CD14-positive monocyte (primary cell): ENCODE measurements around the gene FBN2. TPM values are rescaled to one million over a fixed set of nuclear protein-coding genes. Genes with fewer than 3 reads are reported as not detected.

Source experiments
- DNase-seq, 3 donors: peaks; one replicate each; pipeline ENCODE4 v3.0.0-alpha.2; 2011 to 2022
- H2AFZ ChIP-seq: 2 replicates; pipeline ENCODE4 v1.6.0; 2012; ENCODE audit warnings: mild to moderate bottlenecking, low read depth, low read length, inconsistent platforms; ENCODE audit not compliant: insufficient read depth, poor library complexity, severe bottlenecking
- H3K27ac ChIP-seq, 2 donors: 1 replicate in 1 of 2; 2 replicates in 1 of 2; pipeline ENCODE4 v1.5.1; 2012 to 2013; ENCODE audit warnings: low read length in 2 of 2, control low read depth in 1 of 2, inconsistent platforms in 1 of 2, low read depth in 1 of 2, mild to moderate bottlenecking in 1 of 2
- H3K27me3 ChIP-seq, 2 donors: one replicate each; pipeline versions ENCODE4 v1.6.0 to v1.6.1; 2011 to 2013; ENCODE audit warnings: low read length in 2 of 2; ENCODE audit not compliant: control insufficient read depth in 2 of 2, insufficient read depth in 2 of 2
- H3K36me3 ChIP-seq, 2 donors: replicated peaks in 1 of 2; 1 replicate in 1 of 2; 2 replicates in 1 of 2; pipeline versions ENCODE4 v1.5.1 to v1.6.1; 2012 to 2013; ENCODE audit warnings: low read length in 2 of 2, control low read depth in 1 of 2, inconsistent platforms in 1 of 2, mild to moderate bottlenecking in 1 of 2; ENCODE audit not compliant: insufficient read depth in 2 of 2, control insufficient read depth in 1 of 2
- H3K4me1 ChIP-seq, 2 donors: 1 replicate in 1 of 2; 2 replicates in 1 of 2; pipeline versions ENCODE4 v1.5.1 to v1.6.1; 2012 to 2013; ENCODE audit warnings: low read length in 2 of 2, control low read depth in 1 of 2, inconsistent platforms in 1 of 2, mild to moderate bottlenecking in 1 of 2, moderate library complexity in 1 of 2; ENCODE audit not compliant: insufficient read depth in 2 of 2, control insufficient read depth in 1 of 2
- H3K4me2 ChIP-seq: replicated peaks from 2 replicates; pipeline ENCODE3; 2012; ENCODE audit warnings: low read length, moderate library complexity, mild to moderate bottlenecking; ENCODE audit not compliant: poor library complexity, severe bottlenecking; ENCODE audit errors: extremely low read depth
- H3K4me3 ChIP-seq, 3 experiments: fragments of 200-600 bp in 1 of 3; sonication (generic) in 1 of 3; replicated peaks in 1 of 3; 1 replicate in 2 of 3; 2 replicates in 1 of 3; pipeline ENCODE4 v1.5.1; 2011 to 2013; ENCODE audit warnings: low read length in 3 of 3, mild to moderate bottlenecking in 3 of 3, control low read depth in 2 of 3, low read depth in 2 of 3, inconsistent platforms in 1 of 3, moderate library complexity in 1 of 3
- H3K79me2 ChIP-seq: 2 replicates; pipeline ENCODE4 v1.6.0; 2012; ENCODE audit warnings: mild to moderate bottlenecking, control low read depth, inconsistent platforms, low read length, moderate library complexity; ENCODE audit not compliant: insufficient read depth
- H3K9ac ChIP-seq: 2 replicates; pipeline ENCODE4 v1.6.0; 2017; ENCODE audit warnings: low read length, mild to moderate bottlenecking; ENCODE audit not compliant: insufficient read depth, poor library complexity, severe bottlenecking
- H3K9me3 ChIP-seq, 2 donors: replicated peaks in 1 of 2; 1 replicate in 1 of 2; 2 replicates in 1 of 2; pipeline versions ENCODE4 v1.5.1 to v1.6.1; 2012 to 2013; ENCODE audit warnings: low read length in 2 of 2, control low read depth in 1 of 2; ENCODE audit not compliant: control insufficient read depth in 1 of 2, insufficient read depth in 1 of 2
- H4K20me1 ChIP-seq: 2 replicates; pipeline ENCODE4 v1.6.0; 2012; ENCODE audit warnings: mild to moderate bottlenecking, low read length, control low read depth, moderate library complexity; ENCODE audit not compliant: insufficient read depth
- H3K27ac Mint-ChIP-seq, 7 donors: one replicate each; pipeline ENCODE4 v1.8.0; 2020; ENCODE audit warnings: mild to moderate bottlenecking in 7 of 7, mixed read lengths in 7 of 7, moderate library complexity in 6 of 7, inconsistent platforms in 2 of 7
- H3K27me3 Mint-ChIP-seq, 3 donors: one replicate each; pipeline ENCODE4 v1.8.0; 2021 to 2022; ENCODE audit warnings: low read depth in 3 of 3, mild to moderate bottlenecking in 3 of 3, mixed read lengths in 3 of 3, moderate library complexity in 3 of 3, inconsistent platforms in 1 of 3
- H3K36me3 Mint-ChIP-seq, 2 donors: one replicate each; pipeline ENCODE4 v1.8.0; 2020; ENCODE audit warnings: mixed read lengths in 2 of 2, inconsistent platforms in 1 of 2, mild to moderate bottlenecking in 1 of 2
- H3K4me1 Mint-ChIP-seq: one replicate; pipeline ENCODE4 v1.8.0; 2020; ENCODE audit warnings: mild to moderate bottlenecking, mixed read lengths
- H3K4me3 Mint-ChIP-seq, 2 donors: one replicate each; pipeline ENCODE4 v1.8.0; 2020; ENCODE audit warnings: mild to moderate bottlenecking in 2 of 2, mixed read lengths in 2 of 2, moderate library complexity in 1 of 2
- H3K9me3 Mint-ChIP-seq, 7 donors: one replicate each; pipeline ENCODE4 v1.8.0; 2020 to 2022; ENCODE audit warnings: mixed read lengths in 7 of 7, mild to moderate bottlenecking in 6 of 7, moderate library complexity in 6 of 7, inconsistent platforms in 2 of 7
- WGBS: methylation state at CpG from one replicate; pipeline ENCODE4 v1.1.5; 2013; ENCODE audit warnings: missing lambda C conversion rate; ENCODE audit not compliant: insufficient coverage; 5-methylcytosine and 5-hydroxymethylcytosine counted together
- intact Hi-C, 2 donors: fragments of 100-400 bp; cut with micrococcal nuclease; formaldehyde crosslinking; loops; one replicate each; pipeline versions ENCODE4 v1.15.0 to v1.15.1; 2023
- polyA plus RNA-seq, 3 donors: library from polyadenylated mRNA; depleted of rRNA in 1 of 3; unstranded in 2 of 3; stranded (reverse) in 1 of 3; fragments of 300-500 nt in 2 of 3; fragments of >200 nt in 1 of 3; fragmentation: Illumina TruSeq in 2 of 3; gene quantifications; 1 replicate in 2 of 3; 2 replicates in 1 of 3; pipeline ENCODE4 v1.2.3, GENCODE V29; 2012 to 2021
- TF ChIP-seq, protein P1 (sequence below): fragments of 200-600 bp; IDR thresholded peaks from one replicate; pipeline ENCODE4 v1.8.0; 2022; ENCODE audit warnings: antibody characterized with exemption, mild to moderate bottlenecking

FBN2 gene
- polyA plus RNA-seq, 3 donors: 0.85 to 19.3 (median 4.2) TPM

DNA sequence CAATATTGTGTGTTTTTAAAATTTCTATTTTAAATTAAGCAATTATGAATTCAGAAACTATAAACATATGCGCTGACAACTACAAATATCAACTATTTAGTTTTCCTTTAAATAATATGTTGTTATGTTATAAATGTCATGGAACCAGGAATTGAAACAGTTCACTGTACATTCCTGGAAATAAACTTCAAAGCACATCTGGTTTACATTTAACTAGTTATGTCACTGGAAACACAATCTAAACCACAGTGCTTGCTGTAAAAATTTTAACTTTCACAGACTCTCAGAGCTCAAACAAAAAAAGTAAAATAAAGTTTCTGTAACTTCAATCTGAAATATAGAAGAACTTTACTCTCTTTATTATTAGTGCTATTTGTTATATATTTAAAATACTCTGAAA, 179.2 kb downstream of the FBN2 start:
- H3K79me2 ChIP-seq: no peaks in the 10 kb centered on the region
- no peaks in the 10 kb centered on the region for H3K4me1 Mint-ChIP-seq
- no peaks in the 10 kb centered on the region for H3K9me3 Mint-ChIP-seq
- H3K4me1 ChIP-seq: no peaks in the 10 kb centered on the region
- peaks cover 17 to 88% of the 10 kb centered on the region in 2 donors for H3K36me3 ChIP-seq
- intact Hi-C loops: no loop called here
- no peak overlapping the region for H2AFZ ChIP-seq
- no CpG with 5 or more reads among the region's 1 CpG for WGBS
- no peaks in the 10 kb centered on the region for H4K20me1 ChIP-seq
- no peak overlapping the region for H3K4me3 ChIP-seq
- H3K9ac ChIP-seq: no peak overlapping the region
- H3K36me3 Mint-ChIP-seq: peaks cover 46 to 64% of the 10 kb centered on the region in 2 donors
- no peak for DNase-seq
- H3K27me3 Mint-ChIP-seq: no peaks in the 10 kb centered on the region
- no peak overlapping the region for H3K4me3 Mint-ChIP-seq
- no peak overlapping the region for H3K27ac Mint-ChIP-seq
- H3K27me3 ChIP-seq: no peaks in the 10 kb centered on the region
- no peak overlapping the region for H3K27ac ChIP-seq
- H3K9me3 ChIP-seq: no peaks in the 10 kb centered on the region
- no peak overlapping the region for H3K4me2 ChIP-seq
- TF ChIP-seq, protein P1, sequence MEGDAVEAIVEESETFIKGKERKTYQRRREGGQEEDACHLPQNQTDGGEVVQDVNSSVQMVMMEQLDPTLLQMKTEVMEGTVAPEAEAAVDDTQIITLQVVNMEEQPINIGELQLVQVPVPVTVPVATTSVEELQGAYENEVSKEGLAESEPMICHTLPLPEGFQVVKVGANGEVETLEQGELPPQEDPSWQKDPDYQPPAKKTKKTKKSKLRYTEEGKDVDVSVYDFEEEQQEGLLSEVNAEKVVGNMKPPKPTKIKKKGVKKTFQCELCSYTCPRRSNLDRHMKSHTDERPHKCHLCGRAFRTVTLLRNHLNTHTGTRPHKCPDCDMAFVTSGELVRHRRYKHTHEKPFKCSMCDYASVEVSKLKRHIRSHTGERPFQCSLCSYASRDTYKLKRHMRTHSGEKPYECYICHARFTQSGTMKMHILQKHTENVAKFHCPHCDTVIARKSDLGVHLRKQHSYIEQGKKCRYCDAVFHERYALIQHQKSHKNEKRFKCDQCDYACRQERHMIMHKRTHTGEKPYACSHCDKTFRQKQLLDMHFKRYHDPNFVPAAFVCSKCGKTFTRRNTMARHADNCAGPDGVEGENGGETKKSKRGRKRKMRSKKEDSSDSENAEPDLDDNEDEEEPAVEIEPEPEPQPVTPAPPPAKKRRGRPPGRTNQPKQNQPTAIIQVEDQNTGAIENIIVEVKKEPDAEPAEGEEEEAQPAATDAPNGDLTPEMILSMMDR: no peak

DNA sequence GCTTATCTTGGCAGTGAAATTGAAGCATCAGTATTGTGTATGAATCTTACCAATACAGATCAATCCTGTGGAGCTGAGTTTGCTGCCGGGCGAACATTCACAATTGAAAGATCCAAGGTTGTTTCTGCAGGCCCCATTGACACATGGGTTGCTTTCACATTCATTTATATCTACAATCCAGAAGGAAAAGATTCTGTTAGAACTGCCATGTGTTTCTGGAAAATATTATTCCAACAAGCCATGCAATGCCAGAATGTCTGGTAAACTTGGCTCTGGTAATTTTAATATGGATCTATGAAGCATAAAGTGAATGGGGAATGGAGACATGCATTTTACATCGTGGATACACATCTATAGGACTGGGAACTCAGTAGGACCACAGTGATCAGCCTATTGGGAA, 180.8 kb downstream of the FBN2 start:
- TF ChIP-seq, protein P1: no peak
- intact Hi-C loops: no loop called here
- no peak overlapping the region for H3K4me3 Mint-ChIP-seq

More for the DNA sequence above, 180.8 kb downstream of the FBN2 start:
- H2AFZ ChIP-seq: no peak overlapping the region
- peaks cover 19 to 89% of the 10 kb centered on the region in 2 donors for H3K36me3 ChIP-seq
- H3K36me3 Mint-ChIP-seq: peaks cover 39 to 58% of the 10 kb centered on the region in 2 donors
- WGBS: no CpG with 5 or more reads among the region's 3 CpGs
- no peak for DNase-seq
- H3K4me3 ChIP-seq: no peak overlapping the region
- H3K27ac Mint-ChIP-seq: no peak overlapping the region
- no peaks in the 10 kb centered on the region for H3K4me1 Mint-ChIP-seq
- no peaks in the 10 kb centered on the region for H4K20me1 ChIP-seq
- H3K27me3 Mint-ChIP-seq: no peaks in the 10 kb centered on the region
- H3K9ac ChIP-seq: no peak overlapping the region
- no peaks in the 10 kb centered on the region for H3K9me3 ChIP-seq
- H3K27me3 ChIP-seq: no peaks in the 10 kb centered on the region
- H3K9me3 Mint-ChIP-seq: no peaks in the 10 kb centered on the region
- no peak overlapping the region for H3K4me2 ChIP-seq
- no peaks in the 10 kb centered on the region for H3K79me2 ChIP-seq
- no peaks in the 10 kb centered on the region for H3K4me1 ChIP-seq
- no peak overlapping the region for H3K27ac ChIP-seq
